NB4 (cell line): Measurements from ENCODE around the gene HEPACAM2.

Source experiments
- DNase-seq: peaks from one replicate; pipeline ENCODE4 v3.0.0; 2010; ENCODE audit warnings: low read depth
- H3K4me3 ChIP-seq: one replicate; pipeline ENCODE4 v1.5.1; 2011; ENCODE audit warnings: mild to moderate bottlenecking, low read depth, low read length, moderate library complexity
- MYC ChIP-seq: IDR thresholded peaks from 2 replicates; pipeline ENCODE4 v1.6.1; 2011; ENCODE audit warnings: low read depth, low read length
- POLR2A ChIP-seq: IDR thresholded peaks from 2 replicates; pipeline ENCODE4 v1.6.1; 2011; ENCODE audit warnings: mild to moderate bottlenecking; ENCODE audit not compliant: insufficient read length; ENCODE audit errors: extremely low read depth
- TF ChIP-seq, protein P1 (sequence below): IDR thresholded peaks from one replicate; pipeline ENCODE4 v1.5.1; 2012; ENCODE audit warnings: low read depth, low read length
- TF ChIP-seq, protein P2 (sequence below): IDR thresholded peaks from 2 replicates; pipeline ENCODE4 v1.6.1; 2011; ENCODE audit warnings: low read depth, low read length

HEPACAM2 gene

DNA sequence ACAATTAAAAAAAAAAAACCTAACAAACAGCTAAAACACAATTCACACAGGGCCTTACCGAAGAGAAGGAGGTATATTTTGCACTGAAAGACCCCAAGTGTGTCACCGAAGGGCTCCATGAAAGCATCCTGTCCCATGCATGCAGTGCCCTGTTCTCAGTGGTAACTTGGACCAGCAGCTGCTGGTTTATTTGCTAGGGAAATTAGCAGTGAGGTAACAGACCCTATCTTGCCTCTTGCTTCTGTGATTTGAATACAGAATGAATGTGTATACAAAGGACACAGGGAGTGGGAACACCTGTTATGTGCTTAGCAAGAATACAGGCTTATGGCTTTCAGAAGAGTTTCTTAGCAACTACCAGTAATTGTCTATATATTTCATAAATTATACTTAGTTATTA is at the start of gene HEPACAM2:
Gene HEPACAM2, minus strand, starts transcription at position 160 of the 400 bp plus-strand sequence.
- no peak for TF ChIP-seq POLR2A
- TF ChIP-seq, protein P1, sequence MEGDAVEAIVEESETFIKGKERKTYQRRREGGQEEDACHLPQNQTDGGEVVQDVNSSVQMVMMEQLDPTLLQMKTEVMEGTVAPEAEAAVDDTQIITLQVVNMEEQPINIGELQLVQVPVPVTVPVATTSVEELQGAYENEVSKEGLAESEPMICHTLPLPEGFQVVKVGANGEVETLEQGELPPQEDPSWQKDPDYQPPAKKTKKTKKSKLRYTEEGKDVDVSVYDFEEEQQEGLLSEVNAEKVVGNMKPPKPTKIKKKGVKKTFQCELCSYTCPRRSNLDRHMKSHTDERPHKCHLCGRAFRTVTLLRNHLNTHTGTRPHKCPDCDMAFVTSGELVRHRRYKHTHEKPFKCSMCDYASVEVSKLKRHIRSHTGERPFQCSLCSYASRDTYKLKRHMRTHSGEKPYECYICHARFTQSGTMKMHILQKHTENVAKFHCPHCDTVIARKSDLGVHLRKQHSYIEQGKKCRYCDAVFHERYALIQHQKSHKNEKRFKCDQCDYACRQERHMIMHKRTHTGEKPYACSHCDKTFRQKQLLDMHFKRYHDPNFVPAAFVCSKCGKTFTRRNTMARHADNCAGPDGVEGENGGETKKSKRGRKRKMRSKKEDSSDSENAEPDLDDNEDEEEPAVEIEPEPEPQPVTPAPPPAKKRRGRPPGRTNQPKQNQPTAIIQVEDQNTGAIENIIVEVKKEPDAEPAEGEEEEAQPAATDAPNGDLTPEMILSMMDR = no peak
- no peak for DNase-seq

DNA sequence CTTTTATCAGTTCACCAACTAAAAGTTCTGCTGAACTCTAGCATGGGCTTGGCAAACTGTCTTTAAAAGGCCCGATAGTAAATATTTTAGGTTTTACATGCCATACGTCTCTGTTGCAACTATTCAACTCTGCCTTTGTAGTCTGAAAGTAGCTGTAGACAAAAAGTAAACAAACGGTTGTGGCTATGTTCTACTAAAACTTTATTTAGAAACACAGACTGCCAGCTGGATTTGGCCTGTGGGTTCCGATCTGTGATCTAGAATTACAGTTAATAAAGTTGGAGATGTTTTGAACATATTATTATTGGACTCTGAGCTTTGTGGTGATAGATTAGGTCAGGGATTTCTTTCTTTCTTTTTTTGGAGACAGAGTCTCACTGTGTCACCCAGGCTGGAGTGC is 39.0 kb upstream of the HEPACAM2 start:
- DNase-seq = no peak
- no peak overlapping the region for H3K4me3 ChIP-seq
- TF ChIP-seq POLR2A (no peak), MYC (no peak)
- TF ChIP-seq, protein P1 = no peak
- TF ChIP-seq, protein P2, sequence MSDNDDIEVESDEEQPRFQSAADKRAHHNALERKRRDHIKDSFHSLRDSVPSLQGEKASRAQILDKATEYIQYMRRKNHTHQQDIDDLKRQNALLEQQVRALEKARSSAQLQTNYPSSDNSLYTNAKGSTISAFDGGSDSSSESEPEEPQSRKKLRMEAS = no peak

More for the DNA sequence above, at the start of gene HEPACAM2:
- H3K4me3 ChIP-seq = no peak within 1 kb of the TSS

DNA sequence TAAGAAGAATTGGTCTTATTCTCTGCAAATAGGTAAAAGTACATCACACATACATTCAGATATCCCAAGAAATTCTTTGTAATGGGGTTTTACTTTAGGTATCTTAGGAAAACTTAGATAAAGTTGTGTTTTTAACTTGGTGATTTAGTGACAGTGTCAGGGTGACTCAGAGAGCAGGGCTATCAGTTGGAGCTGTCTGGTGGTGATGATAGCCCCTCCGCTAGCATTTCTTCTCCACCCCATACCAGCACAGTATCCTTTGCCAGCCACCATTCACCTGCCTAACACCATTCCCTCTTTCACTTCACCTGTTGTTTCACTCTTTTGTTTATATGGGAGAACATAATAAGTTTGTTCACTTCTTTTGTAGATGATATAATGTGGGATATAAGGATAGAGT is 36.3 kb upstream of the HEPACAM2 start:
- TF ChIP-seq POLR2A (no peak), MYC (no peak)
- TF ChIP-seq, protein P1 = no peak
- TF ChIP-seq, protein P2 = no peak
- DNase-seq = no peak
- H3K4me3 ChIP-seq = no peak overlapping the region

DNA sequence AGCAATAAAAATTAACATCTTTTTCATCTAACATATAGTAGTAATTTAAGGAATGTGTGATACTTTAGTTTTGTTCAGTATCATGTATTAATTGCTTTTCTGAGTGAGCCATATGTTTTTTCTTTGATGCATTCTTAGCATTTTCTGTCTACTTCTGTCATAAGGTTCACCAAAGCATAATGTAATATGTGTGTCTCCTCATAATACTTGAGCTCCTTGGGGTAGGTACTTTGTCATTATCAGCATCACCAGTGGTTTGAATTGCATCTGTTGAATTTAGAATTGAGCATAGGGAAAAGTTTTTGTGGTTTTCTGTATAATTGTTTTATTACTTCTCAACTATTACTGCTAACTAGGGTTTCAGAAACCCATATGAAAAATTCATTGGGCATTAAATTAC is 32.4 kb upstream of the HEPACAM2 start:
- no peak overlapping the region for H3K4me3 ChIP-seq
- TF ChIP-seq, protein P1 = no peak
- TF ChIP-seq POLR2A (no peak), MYC (no peak)
- TF ChIP-seq, protein P2 = no peak
- DNase-seq = no peak

DNA sequence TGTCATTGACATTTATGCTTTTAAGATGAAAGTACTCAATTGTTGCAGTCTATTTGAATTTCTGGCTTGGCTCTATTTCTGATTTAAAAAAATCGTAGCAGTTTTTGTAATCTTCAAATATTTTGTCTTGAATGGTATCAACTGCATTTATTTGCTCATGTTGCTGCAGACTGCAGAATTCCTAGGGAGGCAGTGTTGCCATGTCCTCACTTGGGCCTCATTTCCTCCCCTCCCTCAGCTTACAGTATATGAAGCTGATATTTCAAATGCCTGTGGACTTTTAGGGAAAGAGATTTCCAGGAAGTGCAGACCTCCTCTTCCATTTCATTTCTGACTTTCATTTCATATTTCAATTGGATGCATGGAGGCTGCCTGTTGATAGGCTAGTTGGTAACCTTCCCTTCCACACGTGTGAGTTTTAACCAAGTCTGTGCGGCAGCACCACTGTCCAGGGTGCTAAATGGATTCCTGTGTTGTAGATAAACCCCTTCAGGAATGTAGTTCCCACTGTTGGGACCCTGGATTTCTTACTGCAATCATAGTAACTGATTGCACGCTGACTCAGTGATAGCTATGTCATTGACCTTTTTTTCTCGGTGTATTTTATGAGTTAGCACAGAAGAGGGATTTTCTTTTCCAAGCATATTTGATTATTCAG is 23.4 kb upstream of the HEPACAM2 start:
- H3K4me3 ChIP-seq = no peak overlapping the region
- TF ChIP-seq, protein P2 = no peak
- TF ChIP-seq, protein P1 = no peak
- TF ChIP-seq POLR2A (no peak), MYC (no peak)
- no peak for DNase-seq
